ENCODE data around the gene RIN3.
"Not testable (repeated sequence)": the region's sequence is repeated elsewhere in the genome, so short reads cannot be mapped to it uniquely, and the experiment has no call there.

RIN3 gene

GRCh38 chr14:92532490-92533163 is 19.0 kb downstream of the RIN3 start:
- DNase-seq, result peak; percentile 41

DNA sequence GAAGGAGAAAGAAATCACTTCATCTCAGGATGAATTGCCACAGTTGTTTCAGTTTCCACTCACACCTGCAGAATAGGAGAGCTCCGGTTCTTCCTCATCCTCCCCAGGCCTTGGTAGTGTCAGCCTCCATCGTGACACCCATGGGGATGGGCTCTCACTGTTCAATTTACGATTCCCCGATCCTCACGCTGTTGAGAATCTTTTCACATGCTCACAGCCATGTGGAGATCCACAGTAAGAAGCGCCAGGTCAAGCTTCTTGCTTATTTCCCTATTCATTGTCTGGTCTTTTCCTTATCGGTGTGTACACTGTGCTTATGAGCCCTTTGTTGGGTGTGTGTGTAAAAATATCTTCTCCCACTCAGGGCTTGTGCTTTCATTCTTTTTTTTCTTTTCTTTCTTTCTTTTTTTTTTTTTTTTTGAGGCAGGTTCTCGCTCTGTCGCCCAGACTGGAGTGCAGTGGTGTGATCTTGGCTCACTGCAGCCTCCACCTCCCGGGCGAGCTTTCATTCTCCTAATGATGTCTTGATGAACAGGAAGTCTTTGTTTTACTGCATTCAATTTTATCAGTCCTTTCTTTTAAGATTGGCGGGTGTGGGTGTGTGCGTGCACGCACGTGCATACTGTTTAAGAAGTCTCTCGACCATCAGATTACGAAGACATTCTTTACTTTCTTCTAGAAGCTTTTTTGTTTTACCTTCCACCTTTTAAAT is 21.5 kb downstream of the RIN3 start:
- no peak for DNase-seq

DNA sequence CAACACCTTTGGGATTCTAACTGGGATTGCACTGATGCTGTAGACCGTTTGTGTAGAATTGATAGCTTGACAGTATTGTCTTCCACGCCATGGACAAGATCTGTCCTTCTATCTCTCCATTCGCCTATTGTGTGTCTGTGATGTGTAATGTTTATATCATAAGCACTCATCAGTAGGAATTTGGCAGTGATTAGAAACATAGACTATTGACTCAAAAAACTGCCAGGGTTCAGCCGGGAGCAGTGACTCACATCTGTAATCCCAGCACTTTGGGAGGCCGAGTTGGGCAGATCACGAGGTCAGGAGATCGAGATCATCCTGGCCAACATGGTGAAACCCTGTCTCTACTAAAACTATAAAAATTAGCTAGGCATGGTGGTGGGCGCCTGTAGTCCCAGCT is 22.6 kb downstream of the RIN3 start:
- not testable (repeated sequence) for DNase-seq

GRCh38 chr14:92538412-92538985 is 24.9 kb downstream of the RIN3 start:
- DNase-seq, result no peak

DNA sequence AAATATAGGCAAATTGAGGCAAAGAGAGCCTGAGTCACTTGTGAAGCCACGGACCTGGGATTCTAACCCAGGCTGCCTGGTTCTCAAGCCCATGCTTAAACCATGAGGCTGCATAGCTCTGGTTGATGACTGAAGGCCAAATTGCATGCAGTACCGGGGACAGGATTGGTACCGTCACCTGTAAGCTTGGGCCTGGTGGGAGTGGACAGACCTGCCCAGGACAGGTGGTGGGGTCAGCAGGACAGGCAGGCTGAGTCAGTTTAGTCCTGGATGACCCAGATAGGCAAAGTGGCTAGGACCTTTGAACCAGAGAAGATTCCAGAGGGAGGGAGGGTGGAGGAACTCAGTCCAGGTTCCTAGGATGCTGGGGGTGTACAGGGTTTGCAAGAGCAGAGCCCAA is 25.8 kb downstream of the RIN3 start:
- DNase-seq, result no peak

- no peak for DNase-seq
These were observed 26.3 kb downstream of the RIN3 start for GRCh38 chr14:92539875-92540274.

DNA sequence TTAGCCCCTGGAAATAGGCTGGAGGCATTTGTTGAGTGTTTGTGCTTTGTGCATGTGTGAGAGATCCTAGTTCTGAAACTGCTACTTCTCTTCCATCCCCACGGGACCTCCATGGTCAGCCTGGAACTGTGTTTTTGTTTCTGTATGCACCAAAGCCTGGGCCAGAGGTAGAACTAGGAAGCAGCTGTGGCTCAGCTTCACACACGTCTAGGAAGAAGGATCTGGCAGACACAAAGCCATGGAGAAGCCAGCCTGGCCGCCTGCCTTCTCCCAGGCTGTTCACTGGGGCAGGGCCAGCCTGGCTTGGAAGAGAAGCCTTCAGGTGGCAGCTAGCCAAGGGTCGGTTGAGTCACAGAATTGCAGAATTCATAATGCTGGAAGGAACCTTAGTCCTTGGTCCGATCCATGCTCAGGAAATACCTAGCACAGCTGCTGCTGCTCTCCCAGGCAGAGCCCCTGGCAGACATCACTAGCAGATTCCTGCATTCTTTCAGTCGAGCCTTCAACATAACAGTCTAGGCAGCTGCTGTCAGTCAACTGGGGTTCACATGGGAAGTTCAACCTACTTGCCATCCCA is 27.0 kb downstream of the RIN3 start:
- DNase-seq, result no peak

- no peak for DNase-seq
These were observed 29.4 kb downstream of the RIN3 start for GRCh38 chr14:92542766-92543554.

DNA sequence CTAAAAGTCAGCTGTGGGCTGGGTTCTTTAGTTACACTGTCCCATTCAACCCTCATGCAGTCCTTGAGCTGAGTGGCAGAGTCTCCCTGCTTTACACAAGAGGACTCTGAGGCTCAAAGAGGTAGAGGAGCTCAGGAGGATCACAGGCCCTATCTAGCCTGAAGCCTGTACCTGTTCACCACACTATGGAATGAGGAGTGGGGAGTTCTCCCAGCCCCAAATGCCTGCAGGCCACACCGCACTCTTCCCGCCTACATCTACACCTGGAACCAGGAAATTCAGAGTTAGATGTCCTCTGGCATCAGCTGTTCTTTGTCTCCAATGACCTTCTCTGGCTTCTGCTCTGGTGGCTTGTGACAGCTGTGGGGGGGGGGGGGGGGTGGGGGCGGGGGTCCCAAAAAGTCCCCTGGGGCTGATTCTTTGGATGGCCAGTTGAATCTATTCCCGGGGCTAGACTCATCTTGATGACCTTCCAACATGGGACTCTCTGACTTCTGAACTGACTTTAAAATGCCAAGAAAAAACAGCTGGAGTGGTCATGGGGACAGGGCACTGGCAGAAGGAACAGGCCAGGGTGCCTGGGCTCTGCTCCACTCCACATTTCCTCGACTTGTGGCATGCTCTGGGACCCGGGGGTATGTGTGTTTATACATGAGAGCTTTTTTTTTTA is 30.6 kb downstream of the RIN3 start:
- DNase-seq, result no peak

- DNase-seq, result no peak
These were observed 32.9 kb downstream of the RIN3 start for GRCh38 chr14:92546347-92547053.

- no peak for DNase-seq
These were observed 35.7 kb downstream of the RIN3 start for GRCh38 chr14:92549105-92549858.

- peak; percentile 27 for DNase-seq
These were observed 36.3 kb downstream of the RIN3 start for GRCh38 chr14:92549859-92550230.

- DNase-seq, result no peak
These were observed 37.7 kb downstream of the RIN3 start for GRCh38 chr14:92551044-92551841.

DNA sequence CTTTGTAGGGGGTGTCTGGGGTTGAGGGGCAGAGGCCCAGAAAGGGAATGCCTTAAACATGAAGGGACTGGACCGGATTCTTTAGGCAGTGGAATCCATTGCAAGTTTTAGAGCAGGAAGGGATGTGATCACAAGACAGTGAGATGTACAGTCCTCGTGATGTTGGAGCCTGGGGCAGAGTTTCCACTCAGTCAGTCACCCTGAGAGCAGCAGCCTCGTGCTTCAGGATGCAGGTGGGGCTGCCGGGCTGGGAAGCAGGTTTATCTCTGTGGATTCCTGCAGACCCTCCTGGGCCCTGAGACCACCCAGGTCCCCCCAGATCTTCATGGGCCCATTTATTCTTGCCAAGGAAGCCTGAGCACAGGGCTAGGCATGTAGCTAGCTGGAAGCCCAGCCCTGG is 38.5 kb downstream of the RIN3 start:
- no peak for DNase-seq

DNA sequence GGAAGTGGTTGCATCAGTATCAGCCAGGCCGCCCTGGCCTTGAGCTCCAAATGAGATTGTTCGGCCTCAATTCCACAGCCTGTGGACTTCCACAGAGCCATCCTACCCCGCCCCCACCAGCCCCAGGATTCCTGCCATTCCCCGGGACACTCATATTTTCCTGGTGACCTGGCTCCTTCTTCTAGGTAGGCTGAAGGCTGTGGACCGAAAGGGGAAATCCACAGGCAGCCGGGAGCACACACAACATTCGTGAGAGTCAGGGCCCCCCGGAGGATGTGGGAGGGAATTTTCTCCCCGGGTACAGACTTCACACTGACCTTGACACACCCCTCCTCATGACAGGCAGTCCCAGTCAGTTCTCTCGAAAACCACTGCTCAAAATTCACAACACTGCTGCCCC is 39.9 kb downstream of the RIN3 start:
- no peak for DNase-seq

DNA sequence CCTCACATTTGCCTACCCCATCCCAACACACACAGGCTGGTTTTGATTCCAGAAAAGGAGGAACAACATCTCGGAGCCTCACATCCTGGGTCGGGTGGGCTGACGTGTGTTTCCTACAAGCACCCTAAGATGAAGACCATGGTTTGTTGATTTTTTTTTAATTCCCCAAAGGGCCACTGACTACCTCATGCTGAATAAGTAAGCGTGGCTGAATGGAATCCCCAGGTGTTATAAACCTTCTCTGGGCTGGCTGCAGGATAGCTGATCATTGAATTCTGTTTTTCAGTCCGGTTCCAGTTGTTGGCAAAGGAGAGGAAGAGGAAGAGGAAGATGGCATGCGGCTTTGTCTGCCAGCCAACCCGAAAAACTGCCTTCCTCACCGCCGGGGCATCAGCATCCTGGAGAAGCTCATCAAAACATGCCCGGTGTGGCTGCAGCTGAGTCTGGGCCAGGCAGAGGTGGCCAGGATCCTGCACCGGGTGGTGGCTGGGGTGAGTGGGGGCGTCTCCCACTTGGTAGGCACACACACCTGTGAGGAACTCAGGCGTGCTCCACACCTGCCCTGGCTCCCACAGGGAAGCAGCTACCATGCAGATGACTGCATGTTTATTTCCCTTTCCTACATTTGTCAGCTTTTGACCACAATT is 42.0 kb downstream of the RIN3 start:
- no peak for DNase-seq

- DNase-seq, result no peak
These were observed 42.7 kb downstream of the RIN3 start for GRCh38 chr14:92556255-92556741.

DNA sequence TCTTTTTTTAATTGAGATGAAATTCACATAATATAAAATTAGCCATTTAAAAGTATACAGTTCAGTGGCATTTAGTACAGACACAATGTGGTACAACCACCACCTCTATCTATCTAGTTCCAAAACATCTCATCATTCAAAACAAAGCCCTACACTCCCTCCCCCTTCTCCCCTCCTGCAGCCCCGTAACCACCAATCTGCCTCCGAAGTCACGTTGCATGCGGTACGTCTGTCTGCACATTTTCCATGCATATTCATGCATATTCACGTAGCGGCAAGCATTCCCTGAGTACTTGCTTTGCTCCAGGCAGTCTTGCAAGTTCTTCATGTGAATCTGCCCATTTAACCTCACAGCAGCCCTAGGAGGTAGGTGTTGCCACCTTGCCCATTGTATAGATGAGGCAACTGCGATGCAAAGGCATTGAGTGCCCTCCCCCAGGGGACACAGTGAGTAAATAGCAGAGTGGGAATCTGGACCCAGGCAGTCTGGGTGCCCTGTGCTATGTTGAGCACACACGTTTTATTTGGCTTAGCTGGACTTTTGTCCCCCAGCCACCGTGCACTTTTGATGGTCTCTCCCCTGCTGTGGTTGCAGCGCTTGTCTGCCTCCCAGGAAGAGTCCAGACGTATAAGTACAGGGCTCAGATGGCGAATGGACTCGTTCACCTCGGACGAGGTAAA is 43.4 kb downstream of the RIN3 start:
- DNase-seq, result no peak

DNA sequence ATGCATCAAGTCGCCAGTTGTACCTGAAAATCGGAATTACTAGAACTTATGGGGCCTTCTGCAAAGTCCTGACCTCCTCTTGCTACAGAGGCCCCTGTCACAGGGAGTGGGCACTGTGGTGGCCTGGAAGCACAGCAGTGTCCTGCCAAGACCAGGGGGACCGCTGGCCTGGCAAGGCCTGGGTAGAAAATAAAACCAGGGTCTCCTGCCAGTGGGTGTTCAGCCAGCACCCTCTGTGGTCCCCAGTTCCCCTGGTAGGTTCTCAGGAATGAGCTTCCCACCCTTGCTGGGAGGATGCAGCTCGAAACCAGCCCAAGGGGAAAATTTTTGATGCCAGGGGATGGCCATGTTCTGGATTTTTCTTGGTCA is 43.9 kb downstream of the RIN3 start:
- no peak for DNase-seq

Data from NCI-H524 treated with DMSO at 0.1 percent for 48 hours (cell line).